Measurements from ENCODE around the gene GNPNAT1.

GRCh38 chr14:52790756-52791222 lies 618 bp downstream of the GNPNAT1 start:
- TF ChIP-seq CTCF (IDR thresholded peaks at IDR 0.05; ENCODE audit: insufficient read depth, low read depth, low read length): no peak
- no peak for TF ChIP-seq EZH2 (IDR thresholded peaks at IDR 0.05; ENCODE audit: insufficient read depth, low read length)
